IPS-15b (cell line): Measurements from ENCODE around the gene SIK2.

Experiments
- H3K27me3 ChIP-seq: one replicate; pipeline ENCODE4 v1.6.1; 2013; ENCODE audit warnings: low read length; ENCODE audit not compliant: control insufficient read depth, insufficient read depth
- H3K36me3 ChIP-seq: one replicate; pipeline ENCODE4 v1.6.1; 2013; ENCODE audit warnings: low read length; ENCODE audit not compliant: control insufficient read depth, insufficient read depth
- H3K4me1 ChIP-seq: one replicate; pipeline ENCODE4 v1.6.1; 2013; ENCODE audit warnings: mild to moderate bottlenecking, low read length; ENCODE audit not compliant: control insufficient read depth, insufficient read depth
- H3K4me3 ChIP-seq: one replicate; pipeline ENCODE4 v1.5.1; 2013; ENCODE audit warnings: low read depth, low read length
- H3K9ac ChIP-seq: one replicate; pipeline ENCODE4 v1.6.1; 2013; ENCODE audit warnings: low read depth, mild to moderate bottlenecking, low read length
- H3K9me3 ChIP-seq: one replicate; pipeline ENCODE4 v1.6.1; 2013; ENCODE audit warnings: mild to moderate bottlenecking, low read length; ENCODE audit not compliant: control insufficient read depth, insufficient read depth

The SIK2 gene

GRCh38 chr11:111776398-111777093 is 174.3 kb downstream of the SIK2 start:
- Histone ChIP-seq H3K9ac (no peak overlapping the region), H3K9me3 (no peaks in the 10 kb centered on the region), H3K4me3 (no peak overlapping the region)

GRCh38 chr11:111777094-111778046 is 175.1 kb downstream of the SIK2 start:
- Histone ChIP-seq H3K9me3 (no peaks in the 10 kb centered on the region), H3K27me3 (no peaks in the 10 kb centered on the region), H3K36me3 (no peaks in the 10 kb centered on the region), H3K4me3 (no peak overlapping the region), H3K9ac (no peak overlapping the region), H3K4me1 (no peaks in the 10 kb centered on the region)

More at GRCh38 chr11:111776398-111777093, 174.3 kb downstream of the SIK2 start:
- H3K4me1 ChIP-seq, result peaks cover 4% of the 10 kb centered on the region
- no peaks in the 10 kb centered on the region for H3K27me3 ChIP-seq
- no peaks in the 10 kb centered on the region for H3K36me3 ChIP-seq

- no peak overlapping the region for H3K4me3 ChIP-seq
- H3K9ac ChIP-seq, result no peak overlapping the region
- H3K36me3 ChIP-seq, result no peaks in the 10 kb centered on the region
- no peaks in the 10 kb centered on the region for H3K9me3 ChIP-seq
- no peaks in the 10 kb centered on the region for H3K27me3 ChIP-seq
- no peaks in the 10 kb centered on the region for H3K4me1 ChIP-seq
These were observed 175.9 kb downstream of the SIK2 start for GRCh38 chr11:111778047-111778558.

- no peaks in the 10 kb centered on the region for H3K4me1 ChIP-seq
- no peaks in the 10 kb centered on the region for H3K36me3 ChIP-seq
- H3K27me3 ChIP-seq, result no peaks in the 10 kb centered on the region
- H3K9ac ChIP-seq, result no peak overlapping the region
- no peak overlapping the region for H3K4me3 ChIP-seq
- H3K9me3 ChIP-seq, result no peaks in the 10 kb centered on the region
These were observed 176.9 kb downstream of the SIK2 start for GRCh38 chr11:111779118-111779517.
